B cell (primary cell): Measurements from ENCODE around the gene LSM10. TPM values are rescaled to one million over a fixed set of nuclear protein-coding genes. Genes with fewer than 3 reads are reported as not detected.

Source experiments
- ATAC-seq: fragments of 200-7000 bp; cut with Tn5 transposase; one replicate; pipeline ENCODE4 v1.10.0; 2021; ENCODE audit warnings: low read depth, mild to moderate bottlenecking, moderate number of reproducible peaks, moderate library complexity
- CTCF ChIA-PET: fragments of 350-600 bp; sonication (Branson Sonifier 250); formaldehyde crosslinking; loops from one replicate; lab custom pipeline; 2021; ENCODE audit warnings: antibody characterized with exemption, inconsistent platforms; lab: Charles Lee
- POLR2A ChIA-PET: fragments of 350-600 bp; sonication (Branson Sonifier 250); formaldehyde crosslinking; loops from one replicate; lab custom pipeline; 2021; ENCODE audit warnings: antibody characterized with exemption; lab: Charles Lee
- DNase-seq: peaks from one replicate; pipeline ENCODE4 v3.0.0; 2013
- H2AFZ ChIP-seq: 2 replicates; pipeline ENCODE4 v1.6.1; 2012; ENCODE audit warnings: mild to moderate bottlenecking, low read depth, low read length; ENCODE audit not compliant: insufficient read depth, poor library complexity, severe bottlenecking
- H3K27ac ChIP-seq, 2 donors: 1 replicate in 1 of 2; 2 replicates in 1 of 2; pipeline ENCODE4 v1.5.1; 2012 to 2013; ENCODE audit warnings: low read length in 2 of 2, mild to moderate bottlenecking in 2 of 2, moderate library complexity in 1 of 2
- H3K27me3 ChIP-seq, 4 experiments: fragments of 200-600 bp in 1 of 4; sonication (generic) in 1 of 4; replicated peaks in 1 of 4; 1 replicate in 2 of 4; 2 replicates in 2 of 4; pipeline versions ENCODE4 v1.6.1 to v1.7.0; 2013 to 2016; ENCODE audit warnings: low read length in 3 of 4, mild to moderate bottlenecking in 2 of 4, mixed read lengths in 1 of 4, moderate library complexity in 1 of 4; ENCODE audit not compliant: insufficient read depth in 4 of 4, control insufficient read depth in 3 of 4; ENCODE audit errors: control extremely low read depth in 1 of 4
- H3K36me3 ChIP-seq, 2 experiments: replicated peaks in 1 of 2; 1 replicate in 1 of 2; 2 replicates in 1 of 2; pipeline versions ENCODE4 v1.6.1 to v1.7.1; 2013; ENCODE audit warnings: low read length in 1 of 2; ENCODE audit not compliant: insufficient read depth in 2 of 2, control insufficient read depth in 1 of 2; ENCODE audit errors: control extremely low read depth in 1 of 2, extremely low read depth in 1 of 2
- H3K4me1 ChIP-seq, 2 donors: fragments of 200-600 bp in 1 of 2; sonication (generic) in 1 of 2; 1 replicate in 1 of 2; 2 replicates in 1 of 2; pipeline versions ENCODE4 v1.5.1 to v1.6.1; 2013 to 2017; ENCODE audit warnings: low read length in 2 of 2; ENCODE audit not compliant: control insufficient read depth in 2 of 2, insufficient read depth in 2 of 2
- H3K4me2 ChIP-seq: replicated peaks from 2 replicates; pipeline ENCODE3; 2012; ENCODE audit warnings: mild to moderate bottlenecking, low read depth, low read length; ENCODE audit not compliant: poor library complexity, severe bottlenecking
- H3K4me3 ChIP-seq, 5 experiments: fragments of 200-600 bp in 1 of 5; sonication (generic) in 1 of 5; 1 replicate in 3 of 5; 2 replicates in 2 of 5; pipeline versions ENCODE4 v1.5.1 to v1.7.0; 2011 to 2016; ENCODE audit warnings: low read length in 4 of 5, mild to moderate bottlenecking in 4 of 5, low read depth in 2 of 5, control low read depth in 1 of 5, moderate library complexity in 1 of 5; ENCODE audit not compliant: insufficient read depth in 1 of 5; ENCODE audit errors: control extremely low read depth in 1 of 5, extremely low read depth in 1 of 5
- H3K79me2 ChIP-seq: fragments of 200-600 bp; sonication (generic); one replicate; pipeline ENCODE4 v1.6.0; 2016; ENCODE audit warnings: low read length; ENCODE audit not compliant: control insufficient read depth, insufficient read depth
- H3K9ac ChIP-seq: fragments of 200-600 bp; sonication (generic); 2 replicates; pipeline ENCODE4 v1.6.1; 2017; ENCODE audit warnings: mild to moderate bottlenecking, low read length, moderate library complexity
- H3K9me3 ChIP-seq, 3 donors: one replicate each; pipeline versions ENCODE4 v1.6.1 to v1.7.1; 2013; ENCODE audit warnings: low read length in 2 of 3; ENCODE audit not compliant: control insufficient read depth in 2 of 3, insufficient read depth in 1 of 3; ENCODE audit errors: control extremely low read depth in 1 of 3
- H4K20me1 ChIP-seq: 2 replicates; pipeline ENCODE4 v1.6.0; 2012; ENCODE audit warnings: mild to moderate bottlenecking, low read length; ENCODE audit not compliant: insufficient read depth, control insufficient read depth, poor library complexity, severe bottlenecking
- H3K27ac Mint-ChIP-seq: one replicate; pipeline ENCODE4 v1.8.0; 2021; ENCODE audit warnings: mixed read lengths
- H3K27me3 Mint-ChIP-seq: one replicate; pipeline ENCODE4 v1.8.0; 2021; ENCODE audit warnings: mixed read lengths
- H3K4me1 Mint-ChIP-seq: one replicate; pipeline ENCODE4 v1.8.0; 2021; ENCODE audit warnings: mixed read lengths
- H3K4me3 Mint-ChIP-seq: one replicate; pipeline ENCODE4 v1.8.0; 2021; ENCODE audit warnings: mixed read lengths
- H3K9me3 Mint-ChIP-seq: one replicate; pipeline ENCODE4 v1.8.0; 2022; ENCODE audit warnings: mixed read lengths; ENCODE audit not compliant: insufficient read depth
- EZH2 ChIP-seq: IDR thresholded peaks from 2 replicates; pipeline ENCODE4 v1.6.1; 2012; ENCODE audit warnings: borderline replicate concordance, low read depth, mild to moderate bottlenecking, moderate library complexity, low read length; ENCODE audit not compliant: insufficient read depth, poor library complexity, severe bottlenecking
- WGBS: methylation state at CpG from one replicate; pipeline ENCODE4 v1.1.5; 2013; ENCODE audit warnings: missing lambda C conversion rate; ENCODE audit not compliant: insufficient coverage; 5-methylcytosine and 5-hydroxymethylcytosine counted together
- intact Hi-C: fragments of 100-400 bp; cut with micrococcal nuclease; formaldehyde crosslinking; loops from one replicate; pipeline ENCODE4 v1.10.0; 2022
- polyA plus RNA-seq: library from polyadenylated mRNA; depleted of rRNA; stranded (reverse); fragments of >200 nt; gene quantifications from 2 replicates; pipeline ENCODE4 v1.2.3, GENCODE V29; 2012
- total RNA-seq, 2 donors: library from RNA; stranded (reverse); fragments of 120-200 nt in 1 of 2; gene quantifications; 1 replicate in 1 of 2; 2 replicates in 1 of 2; pipeline versions ENCODE4 v1.2.3 to v1.2.4, GENCODE V29; 2013 to 2022
- TF ChIP-seq, protein P1 (sequence below): fragments of 200-600 bp; IDR thresholded peaks from one replicate; pipeline ENCODE4 v1.8.0; 2022; ENCODE audit warnings: antibody characterized with exemption, mild to moderate bottlenecking

Gene LSM10
- total and polyA plus RNA-seq, 2 donors (not counting 1 experiment from before 2014, with no cell fraction given) = 73.5 to 136 TPM

DNA sequence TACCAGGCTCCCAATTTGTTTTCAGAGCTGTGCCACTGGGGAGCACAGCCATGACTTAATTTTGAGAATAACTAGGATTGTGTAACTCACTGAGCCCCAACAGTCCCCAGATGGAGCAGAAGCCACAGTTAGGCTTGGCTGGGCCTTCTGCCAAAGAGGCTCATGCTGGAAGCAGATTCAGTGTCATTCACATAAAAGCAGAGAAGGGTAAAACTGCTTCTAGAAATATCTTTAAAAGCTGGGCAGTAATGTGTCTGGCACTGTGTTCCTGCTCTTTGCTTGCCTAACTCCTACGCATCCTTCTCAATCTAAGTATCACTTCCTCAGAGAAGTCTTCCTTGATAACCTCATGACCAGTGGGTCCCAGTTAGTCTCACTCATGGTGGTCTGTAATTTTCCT lies 32.3 kb downstream of the LSM10 start:
- Mint-ChIP-seq H3K4me3 (no peak overlapping the region), H3K27me3 (no peaks in the 10 kb centered on the region), H3K4me1 (peaks cover 47% of the 10 kb centered on the region), H3K27ac (peak overlapping the region; percentile 81), H3K9me3 (no peaks in the 10 kb centered on the region)
- no peak for DNase-seq
- H2AFZ ChIP-seq = no peak overlapping the region
- peak overlapping the region; percentile 37 for H3K4me2 ChIP-seq
- no peaks in the 10 kb centered on the region for H3K27me3 ChIP-seq
- H3K4me1 ChIP-seq = peaks cover 29 to 50% of the 10 kb centered on the region in 2 donors
- H3K9me3 ChIP-seq = no peaks in the 10 kb centered on the region
- TF ChIP-seq, protein P1, sequence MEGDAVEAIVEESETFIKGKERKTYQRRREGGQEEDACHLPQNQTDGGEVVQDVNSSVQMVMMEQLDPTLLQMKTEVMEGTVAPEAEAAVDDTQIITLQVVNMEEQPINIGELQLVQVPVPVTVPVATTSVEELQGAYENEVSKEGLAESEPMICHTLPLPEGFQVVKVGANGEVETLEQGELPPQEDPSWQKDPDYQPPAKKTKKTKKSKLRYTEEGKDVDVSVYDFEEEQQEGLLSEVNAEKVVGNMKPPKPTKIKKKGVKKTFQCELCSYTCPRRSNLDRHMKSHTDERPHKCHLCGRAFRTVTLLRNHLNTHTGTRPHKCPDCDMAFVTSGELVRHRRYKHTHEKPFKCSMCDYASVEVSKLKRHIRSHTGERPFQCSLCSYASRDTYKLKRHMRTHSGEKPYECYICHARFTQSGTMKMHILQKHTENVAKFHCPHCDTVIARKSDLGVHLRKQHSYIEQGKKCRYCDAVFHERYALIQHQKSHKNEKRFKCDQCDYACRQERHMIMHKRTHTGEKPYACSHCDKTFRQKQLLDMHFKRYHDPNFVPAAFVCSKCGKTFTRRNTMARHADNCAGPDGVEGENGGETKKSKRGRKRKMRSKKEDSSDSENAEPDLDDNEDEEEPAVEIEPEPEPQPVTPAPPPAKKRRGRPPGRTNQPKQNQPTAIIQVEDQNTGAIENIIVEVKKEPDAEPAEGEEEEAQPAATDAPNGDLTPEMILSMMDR = no peak
- TF ChIP-seq EZH2 = no peak
- no peak overlapping the region for H3K4me3 ChIP-seq
- H4K20me1 ChIP-seq = peaks cover 44% of the 10 kb centered on the region
- peaks cover 1 to 53% of the 10 kb centered on the region in 2 experiments for H3K36me3 ChIP-seq
- WGBS = 33% methylated on average over 1 of the region's 1 CpG
- H3K27ac ChIP-seq = peak overlapping the region; percentile 56 to 71
- CTCF ChIA-PET = interaction anchor here (1.3 to 4.8 kb wide), 3 partner anchors 11 to 23 kb away, joined by 3 to 30 read pairs (median 6); no protein-coding TSS in a partner anchor
- POLR2A ChIA-PET = no interaction called here
- intact Hi-C loops = loop anchor here (5.0 kb wide), 2 partner anchors 43 to 58 kb away; partner anchors contain the start of genes EVA1B and SH3D21
- H3K9ac ChIP-seq = no peak overlapping the region
- no peak for ATAC-seq
- peaks cover 93% of the 10 kb centered on the region for H3K79me2 ChIP-seq

DNA sequence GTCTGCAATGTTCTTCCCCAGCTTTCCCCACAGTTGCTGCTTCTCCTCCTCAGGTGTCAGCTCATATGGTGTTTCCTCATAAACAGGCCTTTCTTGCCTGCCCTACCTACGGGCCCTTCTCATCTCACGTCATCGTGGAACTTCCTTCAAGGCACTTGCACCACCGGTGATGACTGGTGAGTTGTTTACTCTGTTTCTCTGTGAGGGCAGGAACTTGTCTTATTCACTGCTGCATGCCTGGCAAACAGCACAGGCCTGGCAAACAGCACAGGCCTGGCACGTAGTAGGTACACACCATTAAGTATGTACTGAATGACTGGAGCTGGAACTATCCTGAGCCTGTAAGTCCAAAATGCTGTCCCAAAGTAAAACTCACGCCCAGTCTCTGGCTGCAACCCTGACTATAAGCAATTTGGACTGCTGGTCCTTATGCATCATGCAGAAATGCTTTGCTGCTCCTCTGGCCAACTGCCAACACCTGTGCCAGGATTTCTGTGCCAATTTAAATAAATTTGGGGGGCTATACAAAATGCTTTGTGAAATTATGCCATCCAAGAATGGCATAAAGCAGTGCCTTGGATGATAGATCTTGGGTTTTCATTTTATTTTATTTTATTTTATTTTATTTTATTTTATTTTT lies 37.7 kb downstream of the LSM10 start:
- H3K4me3 ChIP-seq = no peak overlapping the region
- H3K79me2 ChIP-seq = peaks cover 70% of the 10 kb centered on the region
- H4K20me1 ChIP-seq = peaks cover 39% of the 10 kb centered on the region
- H3K27ac ChIP-seq = peak overlapping the region; percentile 71 to 74
- H3K9me3 Mint-ChIP-seq = no peaks in the 10 kb centered on the region
- no peak overlapping the region for H2AFZ ChIP-seq
- H3K4me1 Mint-ChIP-seq = peaks cover 18% of the 10 kb centered on the region
- ChIA-PET POLR2A (interaction anchor here (1.3 kb wide), 1 partner anchor 24 kb away, joined by 3 read pairs; no protein-coding TSS in a partner anchor), CTCF (interaction anchor here (0.6 to 1.8 kb wide), 12 partner anchors 8 to 74 kb away, joined by 3 to 9 read pairs (median 3); no protein-coding TSS in a partner anchor)
- H3K27me3 Mint-ChIP-seq = no peaks in the 10 kb centered on the region
- H3K4me1 ChIP-seq = peaks cover 11 to 22% of the 10 kb centered on the region in 2 donors
- DNase-seq (peak; percentile 57), ATAC-seq (peak; percentile 74)
- intact Hi-C loops = no loop called here
- no peak for TF ChIP-seq EZH2
- TF ChIP-seq, protein P1 = no peak
- peak overlapping the region; percentile 57 for H3K4me2 ChIP-seq
- WGBS = 42% methylated on average over 5 of the region's 6 CpGs
- H3K27me3 ChIP-seq = no peaks in the 10 kb centered on the region
- no peaks in the 10 kb centered on the region for H3K9me3 ChIP-seq
- peak overlapping the region; percentile 63 for H3K4me3 Mint-ChIP-seq
- H3K27ac Mint-ChIP-seq = peak overlapping the region; percentile 88
- H3K9ac ChIP-seq = no peak overlapping the region
- H3K36me3 ChIP-seq = peaks cover 8 to 67% of the 10 kb centered on the region in 2 experiments
